Activated T-helper 1 cell treated with Interleukin-2 at 50 U/mL for 16 hours (primary cell): Measurements from ENCODE around the gene SLC35E4.
"Not testable (repeated sequence)": the region's sequence is repeated elsewhere in the genome, so short reads cannot be mapped to it uniquely, and the experiment has no call there.

ENCODE experiments used
- DNase-seq: peaks from one replicate; pipeline ENCODE4 v3.0.0-alpha.2; 2020; ENCODE audit warnings: low read depth

SLC35E4 gene

DNA sequence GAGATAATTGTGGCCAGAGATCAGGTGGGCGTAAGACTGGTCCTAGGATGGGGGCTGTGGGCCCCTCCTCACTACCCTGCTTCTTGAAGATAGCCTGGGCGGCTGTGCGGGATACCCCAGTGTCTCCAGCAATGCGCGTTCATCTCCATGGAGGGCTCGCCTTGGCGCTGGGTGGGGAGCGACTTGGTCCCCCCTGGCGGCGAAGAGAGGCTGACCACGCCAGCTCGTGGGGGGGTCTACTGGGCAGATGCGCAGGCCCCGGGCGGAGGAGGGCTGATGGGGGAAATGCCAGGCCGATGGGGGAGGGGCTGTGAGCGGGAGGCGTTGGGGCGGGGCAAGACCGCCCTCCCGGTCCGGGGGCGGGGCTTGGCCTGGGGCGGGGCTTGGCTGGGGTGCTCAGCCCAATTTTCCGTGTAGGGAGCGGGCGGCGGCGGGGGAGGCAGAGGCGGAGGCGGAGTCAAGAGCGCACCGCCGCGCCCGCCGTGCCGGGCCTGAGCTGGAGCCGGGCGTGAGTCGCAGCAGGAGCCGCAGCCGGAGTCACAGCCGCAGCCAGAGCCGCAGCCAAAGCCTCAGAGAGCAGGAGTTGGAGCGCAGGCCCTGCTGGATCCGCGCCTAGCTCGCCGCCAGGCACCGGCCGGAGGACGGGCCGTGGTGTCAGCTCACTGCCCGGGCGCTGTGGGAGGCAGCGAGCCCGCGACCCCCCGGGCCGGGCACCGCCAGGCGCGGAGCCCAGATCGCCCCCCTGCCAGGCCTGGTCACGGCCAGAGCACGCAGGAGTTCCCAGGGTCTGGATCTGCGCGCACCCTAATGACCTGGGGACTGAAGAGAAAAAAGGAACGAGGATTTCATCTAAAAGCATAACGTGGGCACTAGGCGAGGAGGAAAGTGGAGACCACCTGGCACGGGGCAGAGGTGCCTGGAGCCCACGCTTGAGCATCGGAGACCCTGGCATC is at the start of gene SLC35E4:
SLC35E4 (plus strand) TSS at position 509 of the 953 bp plus-strand sequence. CDS start 670 bp downstream, outside the sequence.
- DNase-seq = peak; percentile 94

DNA sequence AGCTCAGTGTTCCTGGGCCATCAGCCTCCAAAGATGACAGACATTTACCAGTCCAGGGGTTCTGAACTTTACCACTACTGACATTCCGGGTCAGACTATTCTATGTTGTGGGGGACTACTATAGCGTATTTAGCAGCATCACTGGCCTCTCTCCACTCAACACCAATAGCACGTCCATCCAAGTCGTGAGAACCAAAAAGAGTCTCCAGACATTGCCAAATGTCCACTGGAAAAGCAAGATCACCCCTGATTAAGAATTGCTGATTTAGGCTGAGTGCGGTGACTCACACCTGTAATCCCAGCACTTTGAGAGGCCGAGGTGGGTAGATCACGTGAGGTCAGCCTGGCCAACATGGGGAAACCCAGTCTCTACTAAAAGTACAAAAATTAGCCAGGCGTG is 49.2 kb upstream of the SLC35E4 start:
- no peak for DNase-seq

DNA sequence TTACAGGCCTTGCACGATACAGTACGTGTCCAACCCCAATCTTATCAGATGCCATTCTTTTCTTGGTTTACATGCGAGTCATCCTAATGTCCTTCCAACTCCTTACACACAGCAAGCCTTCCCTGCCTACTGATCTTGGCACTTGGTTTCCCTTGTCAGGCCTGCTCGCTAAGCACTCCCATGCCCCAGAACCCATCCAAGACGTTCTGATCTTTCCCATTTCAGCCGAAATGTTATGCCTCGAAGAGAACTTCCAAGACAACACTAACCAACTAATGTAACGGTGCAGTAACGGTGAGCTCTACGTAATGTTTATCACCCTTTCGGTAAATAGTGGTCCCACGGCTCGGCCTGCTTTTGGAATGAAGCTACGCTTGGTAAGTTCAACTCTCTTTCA is 44.4 kb upstream of the SLC35E4 start:
- DNase-seq = no peak

GRCh38 chr22:30591588-30592359 is 43.8 kb upstream of the SLC35E4 start, which contains the start of gene PES1:
Gene PES1 (minus strand): TSS chr22:30591910. CDS start chr22:30591833, 77 bp downstream.
- peak; percentile 91 for DNase-seq

GRCh38 chr22:30592360-30592713 is 43.2 kb upstream of the SLC35E4 start:
- not testable (repeated sequence) for DNase-seq

DNA sequence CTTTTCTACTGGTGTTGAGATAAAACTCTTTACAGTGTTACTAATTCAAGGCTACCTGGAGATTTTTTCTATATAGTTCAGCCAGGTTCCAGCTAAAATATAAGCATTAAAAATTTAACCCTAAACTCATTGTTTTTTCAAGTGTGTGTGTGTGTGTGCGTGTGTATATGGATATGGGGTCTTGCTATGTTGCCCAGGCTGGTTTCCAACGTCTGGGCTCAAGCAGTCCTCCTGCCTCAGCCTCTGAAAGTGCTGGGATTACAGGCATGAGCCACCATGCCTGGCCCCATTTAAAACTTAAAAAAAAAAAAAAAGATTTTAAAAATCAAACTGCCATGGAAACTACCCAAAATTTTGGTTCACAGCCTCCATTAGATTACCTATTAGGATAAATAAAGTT is 39.4 kb upstream of the SLC35E4 start:
- no peak for DNase-seq

- DNase-seq = no peak
Measured at GRCh38 chr22:30596886-30597285, 38.7 kb upstream of the SLC35E4 start.

GRCh38 chr22:30598986-30599385 is 36.6 kb upstream of the SLC35E4 start:
- no peak for DNase-seq

- no peak for DNase-seq
Measured at GRCh38 chr22:30600921-30601320, 34.7 kb upstream of the SLC35E4 start.

DNA sequence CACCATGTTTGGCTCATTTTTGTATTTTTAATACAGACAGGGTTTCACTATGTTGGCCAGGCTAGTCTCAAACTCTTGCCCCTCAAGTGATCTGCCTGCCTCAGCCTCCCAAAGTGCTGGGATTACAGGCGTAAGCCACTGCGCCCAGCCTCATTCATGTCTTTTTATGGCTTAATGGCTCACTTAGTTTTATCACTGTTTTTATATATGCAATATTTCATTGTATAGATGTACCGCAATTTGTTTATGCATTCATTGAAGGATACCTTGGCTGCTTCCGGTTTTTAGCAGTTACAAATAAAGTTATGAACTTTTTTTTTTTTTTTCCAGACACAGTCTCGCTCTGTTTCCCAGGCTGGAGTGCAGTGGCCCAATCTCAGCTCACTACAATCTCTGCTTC is 34.1 kb upstream of the SLC35E4 start:
- DNase-seq = no peak

DNA sequence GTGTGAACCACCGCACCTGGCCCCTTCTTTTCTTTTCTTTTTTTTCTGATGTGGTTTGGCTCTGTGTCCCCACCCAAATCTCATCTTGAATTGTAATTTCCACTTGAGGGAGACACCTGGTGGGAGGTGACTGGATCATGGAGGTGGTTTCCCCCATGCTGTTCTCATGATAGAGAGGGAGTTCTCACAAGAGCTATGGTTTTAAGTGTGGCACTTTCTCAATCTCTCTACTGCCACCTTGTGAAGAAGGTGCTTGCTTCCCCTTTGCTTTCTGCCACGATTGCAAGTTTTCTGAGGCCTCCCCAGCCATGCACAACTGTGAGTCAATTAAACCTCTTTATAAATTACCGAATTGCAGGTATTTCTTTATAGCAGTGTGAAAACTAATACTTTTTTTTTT is 33.5 kb upstream of the SLC35E4 start:
- no peak for DNase-seq

DNA sequence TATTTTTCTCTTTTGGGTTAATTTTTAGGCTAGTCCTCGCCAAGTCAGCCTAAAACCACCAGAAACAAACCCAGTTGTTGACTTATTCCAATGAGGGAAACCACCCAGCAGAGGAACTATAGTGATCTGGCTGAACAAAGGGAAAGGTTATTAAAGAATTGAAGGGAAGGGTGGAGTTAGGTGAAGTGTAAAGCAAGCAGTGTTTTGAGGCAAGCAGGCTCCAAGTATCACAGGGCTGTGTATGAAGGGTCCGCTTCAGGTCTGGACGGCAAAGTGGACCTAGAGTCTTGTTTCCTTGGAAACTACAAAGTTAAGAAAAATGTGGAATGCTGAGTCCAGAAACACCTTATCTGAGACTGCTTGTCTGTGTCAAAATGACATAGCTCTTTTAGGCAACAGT is 31.8 kb upstream of the SLC35E4 start:
- no peak for DNase-seq

GRCh38 chr22:30604723-30605122 is 30.9 kb upstream of the SLC35E4 start:
- no peak for DNase-seq

GRCh38 chr22:30605449-30606110 is 30.0 kb upstream of the SLC35E4 start:
- no peak for DNase-seq

- no peak for DNase-seq
Measured at GRCh38 chr22:30606455-30607299, 28.9 kb upstream of the SLC35E4 start, which contains the start of gene TCN2. Gene TCN2 (plus strand): TSS chr22:30607174. CDS start chr22:30607332, 158 bp downstream.

GRCh38 chr22:30607300-30607930 is 28.2 kb upstream of the SLC35E4 start:
- DNase-seq = no peak

GRCh38 chr22:30607939-30608338 is 27.6 kb upstream of the SLC35E4 start:
- no peak for DNase-seq

GRCh38 chr22:30609260-30610185 is 26.1 kb upstream of the SLC35E4 start:
- DNase-seq = no peak

- DNase-seq = no peak
Measured at GRCh38 chr22:30610299-30610698, 25.3 kb upstream of the SLC35E4 start.

GRCh38 chr22:30611197-30611596 is 24.4 kb upstream of the SLC35E4 start:
- DNase-seq = no peak
